Fibroblast of skin of back (primary cell): ENCODE results near the gene ID3.

Source experiments
- DNase-seq: peaks from one replicate; pipeline ENCODE4 v3.0.0-alpha.2; 2013

ID3 gene

DNA sequence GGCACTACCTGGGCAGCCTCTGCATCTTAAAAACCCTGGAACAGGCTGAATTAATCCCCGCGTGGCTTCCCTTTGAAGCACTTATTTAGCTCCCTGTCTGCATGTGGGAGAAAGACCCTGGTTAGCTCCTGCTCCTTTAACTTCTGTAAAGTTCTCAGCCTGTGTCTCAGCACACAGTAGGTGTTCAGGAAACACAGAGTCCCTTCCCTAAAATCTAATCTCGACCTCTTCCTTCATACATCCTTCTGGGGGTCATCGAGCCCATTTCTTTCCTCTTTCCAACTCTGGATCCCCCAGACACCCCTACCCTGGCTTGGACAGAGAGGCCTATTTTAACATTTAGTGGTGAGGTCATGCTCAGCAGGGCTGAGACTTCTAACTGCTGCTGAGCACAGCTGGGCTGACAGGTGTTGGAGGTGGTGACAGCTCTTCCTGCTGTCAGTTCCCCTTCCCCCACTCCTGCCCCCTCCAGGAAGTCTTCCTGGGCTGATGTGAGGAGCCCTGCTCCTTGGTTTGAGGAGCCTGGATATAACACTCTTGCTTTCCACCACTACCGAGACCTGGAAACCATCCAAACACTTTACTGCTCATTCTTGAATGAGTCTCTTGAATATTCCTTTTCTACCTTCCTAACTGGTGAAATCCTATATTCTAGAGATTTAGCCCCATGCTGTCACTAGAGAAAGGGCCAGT is 33.6 kb downstream of the ID3 start:
- no peak for DNase-seq

DNA sequence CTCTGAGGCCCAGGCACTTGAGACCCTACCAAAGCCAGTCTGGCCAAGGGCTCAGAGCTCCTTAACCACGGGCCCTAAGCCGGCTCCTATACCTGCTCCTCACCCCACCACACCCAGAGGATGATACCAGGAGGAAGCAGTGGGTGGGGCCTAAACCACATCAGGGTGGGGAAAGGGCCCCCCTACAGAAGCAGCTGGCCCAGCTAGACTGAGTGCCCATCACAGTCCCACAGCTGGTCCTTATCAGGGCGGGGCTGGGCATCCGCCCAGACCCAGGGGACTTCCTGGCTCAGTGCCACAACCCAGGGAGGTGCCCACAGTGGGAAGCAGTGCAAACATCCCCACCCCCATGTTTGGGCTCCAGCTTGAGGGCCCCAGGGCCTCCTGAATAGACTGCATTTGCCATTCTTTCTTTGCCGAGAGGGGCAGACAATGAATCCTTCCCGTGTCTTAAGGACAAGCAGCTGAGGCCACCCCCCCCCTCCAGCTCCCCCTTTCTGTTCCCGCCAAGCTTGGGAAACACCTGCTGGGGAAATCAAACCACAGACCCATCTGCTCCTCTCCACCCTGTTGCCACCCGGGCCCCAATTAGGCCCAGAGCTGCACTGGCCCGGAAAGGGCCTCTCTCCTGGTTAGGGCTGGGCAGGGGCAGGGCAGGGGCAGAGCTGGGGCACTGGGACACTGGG is 34.4 kb downstream of the ID3 start:
- no peak for DNase-seq

DNA sequence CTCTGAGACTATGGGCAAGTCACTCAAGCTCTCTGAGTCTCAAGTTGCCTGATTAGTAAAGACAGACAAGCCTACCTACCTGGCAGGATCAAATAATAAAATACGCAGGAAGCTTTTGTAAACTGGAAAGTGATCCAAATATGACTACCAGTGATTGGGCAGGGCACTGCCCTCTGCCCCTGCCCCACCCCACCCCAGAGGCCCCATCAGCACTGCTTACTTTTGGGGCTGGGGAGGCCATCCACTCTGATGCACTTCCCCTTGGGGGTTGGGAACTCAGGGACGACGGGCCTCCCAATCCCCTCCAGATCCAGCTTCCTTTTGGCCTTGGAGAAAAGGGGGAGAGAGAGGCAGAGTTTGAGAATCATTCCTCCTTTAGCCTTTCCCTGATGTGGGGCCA is 35.1 kb downstream of the ID3 start:
- DNase-seq, result no peak

DNA sequence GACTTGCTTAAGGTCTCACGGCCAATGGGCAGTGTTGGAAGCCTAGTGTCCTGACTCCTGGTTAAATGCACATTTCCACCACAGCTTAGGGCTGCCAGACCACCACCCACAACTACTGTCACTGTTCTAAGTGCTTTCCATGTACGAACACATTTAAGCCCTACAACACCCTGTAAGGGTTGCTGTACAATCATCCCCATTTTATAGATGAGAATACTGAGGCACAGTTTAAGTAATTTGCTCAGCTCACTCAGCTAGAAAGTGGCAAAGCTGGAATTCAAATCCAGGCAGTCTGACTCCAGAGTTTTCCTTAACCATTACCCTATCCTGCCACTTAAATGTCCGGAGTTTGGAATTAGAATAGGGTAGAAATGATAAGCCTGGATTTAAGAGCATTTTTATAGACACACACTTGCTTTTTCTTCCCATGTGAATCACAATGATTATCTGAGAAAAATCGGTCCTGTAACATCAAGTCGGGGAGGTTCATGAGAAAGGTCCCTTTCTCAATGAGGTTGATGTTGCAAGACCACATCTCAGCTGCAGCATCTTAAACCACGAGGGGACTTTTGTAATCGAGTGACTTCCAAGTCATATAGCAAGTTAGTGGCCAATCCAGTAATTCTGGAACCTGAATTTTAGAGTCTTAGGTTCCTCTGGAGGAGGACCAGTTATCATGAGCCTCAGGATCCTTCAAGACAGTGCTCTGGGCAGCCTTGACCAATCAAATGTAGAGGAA is 36.9 kb downstream of the ID3 start:
- DNase-seq, result no peak

DNA sequence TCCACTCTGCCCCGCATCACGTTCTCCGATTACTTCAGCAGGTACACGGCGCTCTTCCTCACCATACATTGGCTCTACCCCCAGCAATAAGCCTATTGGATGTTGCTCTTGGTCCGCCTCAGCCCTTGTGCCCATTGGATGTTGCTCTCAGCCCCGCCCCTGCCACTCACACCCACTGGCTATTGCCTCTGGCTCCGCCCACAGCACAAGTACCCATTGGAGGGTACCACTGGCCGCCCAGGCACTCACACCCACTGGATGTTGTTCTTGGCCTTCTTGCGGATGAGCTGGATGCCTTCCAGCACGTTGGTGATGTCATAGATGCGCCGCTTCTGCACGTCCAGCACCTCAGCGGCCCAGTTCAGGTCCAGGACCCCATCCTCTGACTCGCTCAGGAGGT is 37.7 kb downstream of the ID3 start:
- no peak for DNase-seq

DNA sequence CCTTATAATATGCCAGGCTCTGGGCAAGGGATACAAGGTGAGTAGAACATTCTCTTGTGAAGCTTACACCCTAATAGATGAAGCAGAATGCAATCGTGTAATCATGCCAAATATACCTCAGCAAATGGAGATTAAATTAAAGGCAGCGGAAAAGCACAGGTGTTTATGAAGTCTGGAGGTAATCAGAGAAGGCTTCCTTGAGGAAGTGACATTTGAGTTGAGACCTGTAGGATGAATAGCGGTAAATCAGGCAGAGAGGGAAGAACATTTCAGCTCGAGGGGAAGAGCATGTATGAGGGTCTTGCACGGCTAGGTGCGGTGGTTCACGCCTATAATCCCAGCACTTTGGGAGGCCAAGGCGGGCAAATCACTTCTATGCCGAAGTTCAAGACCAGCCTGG is 41.7 kb downstream of the ID3 start:
- DNase-seq, result no peak

DNA sequence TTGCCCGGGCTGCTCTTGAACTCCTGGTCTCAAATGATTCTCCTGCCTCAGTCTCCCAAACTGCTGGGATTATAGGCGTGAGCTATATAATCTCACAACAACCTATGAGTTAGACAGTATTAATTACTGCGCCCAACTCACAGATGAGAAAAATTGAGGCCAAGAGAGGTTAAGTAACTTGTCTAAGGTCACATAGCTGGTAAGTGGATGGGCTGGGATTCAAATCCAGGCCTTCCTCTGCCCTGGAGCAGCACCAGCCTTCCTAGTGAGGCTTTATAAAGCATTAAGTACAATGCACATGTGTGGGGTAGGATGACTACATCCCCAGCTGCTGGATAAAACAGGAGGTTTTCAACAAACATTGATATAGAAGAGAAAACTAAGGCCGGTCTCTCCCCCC is 43.4 kb downstream of the ID3 start:
- DNase-seq, result no peak

DNA sequence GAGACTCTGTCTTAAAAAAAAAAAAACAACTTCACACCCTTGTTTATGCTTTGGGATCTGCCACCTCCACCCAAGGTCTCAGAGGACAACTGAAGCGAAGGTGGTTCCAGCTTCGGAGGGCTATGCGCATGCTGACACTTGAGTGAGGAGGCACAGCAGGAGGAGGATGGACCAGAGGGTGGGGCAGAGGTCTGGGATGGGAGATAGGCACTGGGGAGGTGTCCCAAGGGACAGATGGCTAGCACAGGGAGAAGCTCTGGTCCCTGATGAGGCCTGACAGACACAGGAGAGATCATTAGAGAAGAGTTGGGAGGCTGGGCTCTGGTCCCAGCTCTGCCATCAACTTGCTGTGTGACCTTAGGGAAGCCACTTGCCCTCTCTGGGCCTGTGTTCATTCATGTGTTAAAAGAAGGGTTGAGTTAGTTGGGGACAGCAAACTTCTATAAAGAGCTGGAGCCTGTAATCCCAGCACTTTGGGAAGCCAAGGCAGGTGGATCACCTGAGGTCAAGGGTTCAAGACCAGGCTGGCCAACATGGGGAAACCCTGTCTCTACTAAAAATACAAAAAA is 45.1 kb downstream of the ID3 start:
- DNase-seq, result no peak

DNA sequence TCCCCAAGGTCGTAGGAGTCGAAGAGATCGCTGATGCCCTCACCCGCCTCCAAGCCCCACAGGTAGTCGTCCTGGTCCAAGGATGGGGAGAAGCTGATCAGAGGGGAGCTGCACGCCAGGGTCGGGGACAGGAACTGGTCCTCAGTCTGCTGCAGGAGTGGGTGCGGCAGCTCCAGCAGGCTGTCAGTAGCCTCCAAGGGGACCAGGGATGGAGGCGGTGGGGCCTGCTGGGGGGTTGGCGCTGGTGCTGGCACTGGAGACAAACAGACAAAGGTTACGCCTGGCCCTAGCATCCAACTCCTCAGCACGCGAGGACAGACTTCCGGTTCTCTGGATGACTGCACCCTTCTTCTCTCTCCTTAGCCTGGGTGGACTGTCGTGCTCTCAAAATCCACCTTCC is 49.4 kb downstream of the ID3 start:
- no peak for DNase-seq
